GM12874 (cell line): Measurements from ENCODE around the gene ARL6IP5.

ENCODE experiments used
- CTCF ChIP-seq: IDR thresholded peaks from 2 replicates; pipeline ENCODE4 v1.5.1; 2011; ENCODE audit warnings: low read depth, mild to moderate bottlenecking, control low read depth, low read length, moderate library complexity; ENCODE audit not compliant: insufficient read depth

ARL6IP5 gene

DNA sequence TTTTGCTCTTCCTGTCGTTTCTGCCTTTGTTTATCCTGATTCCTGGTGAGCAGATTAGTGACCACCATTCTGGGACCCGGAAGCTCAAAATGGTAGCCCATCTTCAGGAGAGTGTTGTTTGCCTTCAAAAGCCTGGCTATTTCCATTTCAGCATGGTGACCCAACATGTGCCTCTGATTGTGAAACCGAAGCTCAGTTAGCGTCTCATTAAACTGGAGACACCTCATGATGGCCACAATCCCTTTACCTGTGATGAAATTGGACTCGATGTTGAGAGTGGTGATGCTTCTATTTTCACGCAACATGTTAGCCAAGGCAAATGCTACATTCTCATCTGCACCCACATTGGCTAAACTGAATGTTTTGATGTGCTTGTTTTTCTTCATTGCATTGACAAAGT, 34.4 kb downstream of the ARL6IP5 start:
- TF ChIP-seq CTCF, result no peak

GRCh38 chr3:69119681-69120080, 34.9 kb downstream of the ARL6IP5 start:
- TF ChIP-seq CTCF, result no peak

DNA sequence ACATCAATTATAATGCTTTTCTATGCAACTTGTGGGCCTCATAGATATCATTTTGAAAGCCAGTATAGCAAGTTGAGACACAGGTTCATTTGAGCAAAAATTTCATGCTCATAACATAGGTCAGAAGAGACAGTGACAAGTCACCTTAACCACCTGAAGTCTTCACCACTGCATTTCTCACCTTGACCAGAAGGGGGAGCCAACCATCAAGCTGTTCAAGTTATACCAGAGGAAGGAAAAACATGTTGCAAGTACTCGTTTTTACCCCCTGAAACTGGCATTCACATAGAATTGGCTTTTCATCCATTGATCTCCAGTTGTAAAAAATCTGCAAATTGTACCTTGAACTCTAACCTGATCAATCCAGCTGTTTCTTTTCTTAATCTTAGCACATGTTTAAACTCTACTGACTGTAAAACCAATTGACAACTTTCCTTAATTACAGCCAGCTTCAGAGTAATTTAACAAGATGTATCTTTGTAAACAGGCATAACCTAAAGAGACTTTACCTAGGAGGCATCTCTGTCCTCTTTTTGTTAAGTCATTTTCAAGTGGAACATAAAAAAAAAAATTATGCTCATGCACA, 36.2 kb downstream of the ARL6IP5 start:
- peak; percentile 84; the same call in 1 of the 2 replicates for TF ChIP-seq CTCF

DNA sequence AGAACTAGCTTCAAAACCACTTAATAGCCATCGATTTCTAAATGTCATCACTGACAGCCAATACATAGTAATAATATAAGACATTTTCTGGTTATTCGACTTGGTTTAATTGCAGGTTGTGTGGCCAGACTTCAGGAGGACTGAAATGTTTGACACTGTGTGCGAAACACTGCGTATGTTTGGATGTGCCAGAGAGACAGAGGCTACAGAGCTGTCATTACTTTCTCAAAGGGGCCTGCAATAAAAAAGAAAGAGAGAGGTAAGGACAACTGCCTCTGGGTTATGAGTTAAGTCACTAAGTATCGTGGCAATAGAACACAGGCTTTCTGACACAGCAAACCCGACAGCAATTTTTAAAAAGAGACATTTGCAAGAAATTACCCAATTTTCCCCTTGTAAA, 36.8 kb downstream of the ARL6IP5 start:
- TF ChIP-seq CTCF, result no peak

- TF ChIP-seq CTCF, result no peak
Observed at GRCh38 chr3:69121950-69122349, 37.2 kb downstream of the ARL6IP5 start.

DNA sequence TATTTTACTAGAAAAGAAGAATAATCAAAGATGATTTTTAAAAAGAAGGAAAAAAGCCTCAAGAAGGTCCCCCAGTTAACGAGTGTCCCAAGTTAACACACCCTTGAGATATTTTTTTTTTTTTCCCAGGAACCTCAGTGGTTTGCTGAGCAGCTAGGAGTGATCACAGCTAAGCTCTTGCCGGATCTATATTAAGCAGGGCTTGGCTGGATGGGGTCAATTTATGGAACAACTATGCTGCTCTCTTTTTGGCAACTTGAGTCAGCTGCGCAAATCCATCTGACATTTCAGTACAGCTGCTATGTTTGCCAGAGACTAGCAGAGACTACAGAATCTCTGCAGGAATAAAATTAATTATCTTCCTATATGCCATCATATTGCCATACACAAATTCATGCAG, 37.7 kb downstream of the ARL6IP5 start, which contains the start of gene LMOD3:
TSS of gene LMOD3 (minus strand) at position 193 of the 400 bp plus-strand sequence. CDS start 209 bp downstream, outside the sequence.
- TF ChIP-seq CTCF, result no peak

GRCh38 chr3:69126216-69126615, 41.5 kb downstream of the ARL6IP5 start:
- TF ChIP-seq CTCF, result no peak

DNA sequence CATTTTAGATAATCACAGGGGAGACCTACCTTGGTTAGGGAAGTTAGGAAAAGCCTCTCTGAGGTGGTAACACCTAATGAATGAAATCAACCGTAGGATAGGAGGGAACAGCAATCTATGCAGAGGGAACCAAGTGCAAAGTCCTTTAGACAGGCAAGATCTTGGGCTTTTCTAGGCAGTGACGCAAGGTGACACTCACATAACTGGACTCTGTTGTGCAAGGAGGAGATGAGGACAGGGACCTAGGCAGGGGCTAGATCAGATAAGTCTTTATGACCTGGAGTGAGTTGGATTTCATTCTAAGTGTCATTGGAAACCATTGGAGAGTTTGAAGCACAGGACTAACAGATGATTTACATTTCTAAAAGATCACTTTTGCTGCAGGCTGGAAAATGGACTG, 42.3 kb downstream of the ARL6IP5 start:
- no peak for TF ChIP-seq CTCF
